ENCODE measurements around the gene CCDC197. TPM values are rescaled to one million over a fixed set of nuclear protein-coding genes. Genes with fewer than 3 reads are reported as not detected.

CCDC197 gene
- polyA plus RNA-seq, 1 experiment, result not detected

DNA sequence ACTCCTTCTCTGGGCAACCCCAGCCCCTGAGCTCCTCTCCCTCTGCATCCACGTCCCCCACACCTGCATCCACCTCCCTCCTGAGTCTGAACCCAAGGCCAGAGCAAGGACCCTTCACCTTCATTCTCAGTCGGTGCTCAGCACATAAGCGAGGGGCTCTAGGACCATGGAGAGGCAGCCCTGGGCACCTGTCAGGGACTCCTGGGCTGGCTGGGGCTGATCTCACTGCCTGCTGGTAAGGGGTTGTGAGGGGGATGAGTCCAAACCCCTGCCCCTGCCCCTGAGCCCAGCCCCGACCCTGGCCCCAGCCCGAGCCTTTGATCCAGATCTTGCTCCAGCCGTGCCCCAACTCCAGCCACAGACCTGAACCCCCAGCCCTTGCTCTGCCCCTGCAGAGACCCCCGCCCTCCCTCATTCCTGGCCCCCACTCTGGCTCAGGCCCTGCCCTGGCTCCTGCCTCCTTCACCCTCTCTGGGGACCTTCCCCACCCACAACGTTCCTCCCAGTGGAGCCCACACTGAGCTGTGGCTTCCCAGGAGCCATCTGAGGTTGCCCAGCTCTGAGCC, 888 bp upstream of the CCDC197 start:
- Histone ChIP-seq H3K9me3 (ENCODE audit: control insufficient read depth, insufficient read depth, low read length) (no peaks in the 10 kb centered on the region), H3K27me3 (ENCODE audit: control insufficient read depth, insufficient read depth, low read length) (peaks cover 5% of the 10 kb centered on the region), H3K4me3 (ENCODE audit: low read depth, low read length) (no peak overlapping the region), H3K27ac (ENCODE audit: low read depth, low read length) (no peak overlapping the region)
- no peak for DNase-seq (ENCODE audit: low read depth, low spot score)
- CTCF ChIA-PET, result interaction anchor here (11.2 kb wide), 1 partner anchor 57 kb away, joined by 270 read pairs; no protein-coding TSS in a partner anchor
- TF ChIP-seq CTCF (IDR thresholded peaks at IDR 0.05; ENCODE audit: low read depth, low read length), result no peak
- POLR2A ChIA-PET, result no interaction called here

DNA sequence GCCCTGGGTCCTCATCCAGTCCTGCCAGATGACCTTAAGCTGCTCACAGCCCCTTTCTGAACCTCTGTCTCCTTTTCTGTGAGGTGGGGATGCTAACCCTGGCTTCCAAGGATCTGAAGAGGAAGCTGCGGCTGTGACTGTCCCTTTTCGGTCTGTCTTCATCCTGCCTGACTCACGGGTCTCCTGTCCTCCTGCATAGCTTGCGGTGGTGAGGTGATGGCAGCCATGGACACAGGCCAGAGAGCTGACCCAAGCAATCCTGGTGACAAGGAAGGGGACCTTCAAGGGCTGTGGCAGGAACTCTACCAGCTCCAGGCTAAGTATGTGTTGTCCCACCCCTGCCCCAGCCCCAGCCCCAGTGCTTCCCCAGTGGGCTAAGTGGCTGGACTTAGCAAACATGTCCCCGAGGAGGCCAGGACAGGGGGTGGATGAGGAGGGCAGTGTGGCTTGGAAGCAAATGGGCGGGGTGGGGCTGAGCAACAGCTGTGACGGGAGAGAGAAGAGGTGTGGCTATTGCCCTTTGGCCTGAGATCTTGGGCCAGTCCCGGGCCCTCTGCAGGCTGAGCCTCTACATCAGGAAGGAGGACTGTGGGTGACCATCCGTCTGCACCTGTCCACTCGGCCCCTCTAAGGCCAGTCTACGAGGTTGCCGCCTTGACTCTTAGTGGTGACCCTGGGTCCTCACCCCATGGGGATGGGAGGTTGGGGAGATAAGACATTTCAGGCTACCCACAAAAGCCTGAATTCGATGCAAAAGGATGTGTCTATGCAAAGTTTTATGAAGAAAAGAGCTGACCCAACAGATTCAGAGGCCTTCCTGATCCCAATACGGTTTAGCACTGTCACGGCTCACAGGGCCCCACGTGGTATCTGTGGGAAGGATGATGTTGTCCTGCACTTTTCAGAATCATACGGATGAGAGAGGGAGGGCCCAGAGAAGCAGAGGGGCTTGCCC, 1.1 kb downstream of the CCDC197 start:
- Histone ChIP-seq H3K9me3 (ENCODE audit: control insufficient read depth, insufficient read depth, low read length) (no peaks in the 10 kb centered on the region), H3K27me3 (ENCODE audit: control insufficient read depth, insufficient read depth, low read length) (peaks cover 3% of the 10 kb centered on the region), H3K4me3 (ENCODE audit: low read depth, low read length) (no peak overlapping the region), H3K27ac (ENCODE audit: low read depth, low read length) (no peak overlapping the region)
- no peak for TF ChIP-seq CTCF (IDR thresholded peaks at IDR 0.05; ENCODE audit: low read depth, low read length)
- POLR2A ChIA-PET, result no interaction called here
- CTCF ChIA-PET, result interaction anchor here (0.5 to 11.2 kb wide), 3 partner anchors 30 to 131 kb away, joined by 3 to 270 read pairs (median 6); partner anchors contain the start of gene IFI27L2
- DNase-seq (ENCODE audit: low read depth, low spot score), result no peak

DNA sequence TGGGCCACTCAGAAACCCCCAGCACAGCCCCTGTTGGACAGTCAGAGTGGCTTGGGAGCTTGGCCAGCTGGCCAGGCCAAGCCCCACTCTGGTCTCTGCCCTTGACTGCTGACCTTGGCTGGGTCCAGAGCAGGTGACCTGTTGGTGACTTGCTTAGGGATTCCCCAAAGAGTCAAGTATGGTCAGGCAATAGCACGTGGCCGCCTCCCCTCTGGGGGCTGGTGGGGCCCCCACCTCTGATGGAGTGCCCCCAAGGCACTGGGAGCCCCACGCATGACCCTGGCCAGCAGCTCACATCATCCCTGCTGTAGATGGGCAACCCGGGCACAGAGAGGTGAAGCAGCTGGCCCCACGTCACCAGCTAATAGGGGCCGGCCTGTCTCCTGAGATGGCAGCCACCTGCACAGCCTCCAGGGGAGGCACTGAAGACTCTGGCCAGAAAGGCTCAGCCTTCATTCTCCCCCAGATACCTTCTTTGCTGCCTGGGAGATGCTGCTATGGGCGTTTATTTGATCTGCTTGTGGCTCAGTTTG, 1.8 kb downstream of the CCDC197 start:
- Histone ChIP-seq H3K4me3 (ENCODE audit: low read depth, low read length) (no peak overlapping the region), H3K9me3 (ENCODE audit: control insufficient read depth, insufficient read depth, low read length) (no peaks in the 10 kb centered on the region), H3K27ac (ENCODE audit: low read depth, low read length) (no peak overlapping the region), H3K27me3 (ENCODE audit: control insufficient read depth, insufficient read depth, low read length) (peaks cover 9% of the 10 kb centered on the region)
- no peak for TF ChIP-seq CTCF (IDR thresholded peaks at IDR 0.05; ENCODE audit: low read depth, low read length)
- ChIA-PET POLR2A (no interaction called here), CTCF (interaction anchor here (2.0 to 11.2 kb wide), 3 partner anchors 14 to 60 kb away, joined by 4 to 270 read pairs (median 20); no protein-coding TSS in a partner anchor)
- no peak for DNase-seq (ENCODE audit: low read depth, low spot score)

DNA sequence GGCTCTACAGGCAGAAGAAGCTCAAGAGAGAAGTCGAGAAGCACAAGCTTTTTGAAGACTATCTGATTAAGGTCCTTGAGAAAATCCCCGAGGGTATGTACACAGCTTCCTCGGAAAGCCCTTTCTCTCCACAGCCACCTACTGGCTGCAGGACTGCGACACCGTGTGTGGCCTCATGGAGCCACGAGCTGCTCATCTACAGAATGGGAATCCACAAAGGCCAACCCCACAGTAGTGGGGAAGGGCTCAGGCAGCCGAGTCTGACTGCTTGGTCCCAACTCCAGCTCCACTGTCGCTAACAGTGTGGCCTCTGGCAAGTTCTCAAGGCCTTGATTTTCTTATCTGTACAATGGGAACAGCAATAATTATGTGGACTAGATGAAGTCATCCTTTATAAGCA, 2.5 kb downstream of the CCDC197 start:
- no peak for DNase-seq (ENCODE audit: low read depth, low spot score)
- H3K27me3 ChIP-seq (ENCODE audit: control insufficient read depth, insufficient read depth, low read length), result peaks cover 13% of the 10 kb centered on the region
- H3K4me3 ChIP-seq (ENCODE audit: low read depth, low read length), result no peak overlapping the region
- POLR2A ChIA-PET, result no interaction called here
- H3K9me3 ChIP-seq (ENCODE audit: control insufficient read depth, insufficient read depth, low read length), result no peaks in the 10 kb centered on the region; the same call in 1 of the 2 replicates
- H3K27ac ChIP-seq (ENCODE audit: low read depth, low read length), result no peak overlapping the region
- no peak for TF ChIP-seq CTCF (IDR thresholded peaks at IDR 0.05; ENCODE audit: low read depth, low read length)
- CTCF ChIA-PET, result interaction anchor here (1.1 to 11.2 kb wide), 5 partner anchors 15 to 137 kb away, joined by 4 to 270 read pairs (median 8); no protein-coding TSS in a partner anchor
